SU-DHL-6 (cell line): ENCODE data around the gene CAMK1D.

Experiments
- EZH2phosphoT487 ChIP-seq: fragments of 200-600 bp; sonication (generic), shearing (Covaris generic); conservative IDR thresholded peaks from 2 replicates; pipeline ENCODE4 v1.6.1; 2018; ENCODE audit warnings: mild to moderate bottlenecking, antibody characterized with exemption, low read length, moderate library complexity, mixed read lengths
- TF ChIP-seq, protein P1 (sequence below): fragments of 200-600 bp; sonication (generic); IDR thresholded peaks from one replicate; pipeline ENCODE4 v1.5.1; 2017; ENCODE audit warnings: antibody characterized with exemption, mild to moderate bottlenecking, low read length, moderate library complexity; ENCODE audit not compliant: insufficient read depth, poor library complexity, severe bottlenecking

DNA sequence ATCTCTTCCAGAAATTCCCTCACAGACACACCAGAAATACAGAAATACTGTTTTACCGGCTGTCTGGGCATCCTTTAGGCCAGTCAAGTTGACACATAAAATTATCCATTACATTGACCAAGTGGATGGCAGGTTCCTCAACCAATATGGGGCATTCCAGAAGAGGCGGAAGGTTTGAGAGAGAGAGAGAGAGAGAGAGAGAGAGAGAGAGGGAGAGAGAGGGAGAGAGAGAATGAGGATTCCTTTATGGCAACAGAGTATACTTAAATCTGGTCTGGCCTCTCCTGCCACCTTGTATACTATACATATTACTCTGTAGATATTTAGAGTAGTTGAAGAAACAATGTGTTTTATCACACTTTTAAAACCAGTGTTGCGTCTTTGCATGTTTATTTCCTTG is 214.1 kb downstream of the CAMK1D start:
- TF ChIP-seq, protein P1, sequence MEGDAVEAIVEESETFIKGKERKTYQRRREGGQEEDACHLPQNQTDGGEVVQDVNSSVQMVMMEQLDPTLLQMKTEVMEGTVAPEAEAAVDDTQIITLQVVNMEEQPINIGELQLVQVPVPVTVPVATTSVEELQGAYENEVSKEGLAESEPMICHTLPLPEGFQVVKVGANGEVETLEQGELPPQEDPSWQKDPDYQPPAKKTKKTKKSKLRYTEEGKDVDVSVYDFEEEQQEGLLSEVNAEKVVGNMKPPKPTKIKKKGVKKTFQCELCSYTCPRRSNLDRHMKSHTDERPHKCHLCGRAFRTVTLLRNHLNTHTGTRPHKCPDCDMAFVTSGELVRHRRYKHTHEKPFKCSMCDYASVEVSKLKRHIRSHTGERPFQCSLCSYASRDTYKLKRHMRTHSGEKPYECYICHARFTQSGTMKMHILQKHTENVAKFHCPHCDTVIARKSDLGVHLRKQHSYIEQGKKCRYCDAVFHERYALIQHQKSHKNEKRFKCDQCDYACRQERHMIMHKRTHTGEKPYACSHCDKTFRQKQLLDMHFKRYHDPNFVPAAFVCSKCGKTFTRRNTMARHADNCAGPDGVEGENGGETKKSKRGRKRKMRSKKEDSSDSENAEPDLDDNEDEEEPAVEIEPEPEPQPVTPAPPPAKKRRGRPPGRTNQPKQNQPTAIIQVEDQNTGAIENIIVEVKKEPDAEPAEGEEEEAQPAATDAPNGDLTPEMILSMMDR, result no peak
- no peak for TF ChIP-seq EZH2phosphoT487
